Keratinocyte (primary cell): ENCODE measurements around the gene ARHGEF3.

Experiments
- EZH2 ChIP-seq: IDR thresholded peaks from one replicate; pipeline ENCODE4 v1.6.1; 2012; ENCODE audit warnings: inconsistent platforms, mild to moderate bottlenecking, low read length, moderate library complexity
- TF ChIP-seq, protein P1 (sequence below), 3 experiments: IDR thresholded peaks in 1 of 3; conservative IDR thresholded peaks in 1 of 3; optimal IDR thresholded peaks in 1 of 3; 2 replicates in 2 of 3; 3 replicates in 1 of 3; pipeline versions ENCODE3 to v1.5.1; 2011; ENCODE audit warnings: low read length in 3 of 3, mild to moderate bottlenecking in 3 of 3, moderate library complexity in 2 of 3, control low read depth in 1 of 3, inconsistent platforms in 1 of 3; ENCODE audit not compliant: insufficient read depth in 2 of 3; ENCODE audit errors: extremely low read depth in 1 of 3

DNA sequence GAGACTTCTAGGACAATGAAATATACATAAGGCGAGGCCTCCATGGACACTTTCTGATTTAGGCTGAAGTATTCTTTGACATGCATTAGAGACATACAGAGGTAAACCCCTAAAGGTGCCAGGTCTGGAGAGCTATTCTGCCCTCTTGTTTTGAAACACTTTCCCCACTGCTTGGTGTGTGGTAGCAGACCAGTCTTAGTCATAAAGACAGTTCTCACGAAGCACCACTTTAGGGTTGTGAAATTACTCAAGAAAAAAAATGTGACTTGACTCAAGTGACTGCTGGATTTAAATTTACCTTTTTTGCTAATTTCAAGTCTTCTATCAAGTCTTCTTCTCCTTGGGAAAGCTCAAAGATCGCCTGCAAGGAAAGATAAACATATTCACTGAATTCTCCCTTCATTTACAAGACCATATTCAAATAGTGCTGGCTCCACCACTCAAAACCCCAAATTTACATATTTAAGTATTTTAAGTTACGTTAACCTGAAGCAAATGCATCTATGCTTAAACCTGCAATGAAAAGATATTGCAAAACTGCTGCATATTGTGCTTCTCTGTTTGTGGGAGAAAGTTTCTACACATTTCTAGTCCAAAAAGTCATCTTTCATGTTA, 48.4 kb downstream of the ARHGEF3 start:
- TF ChIP-seq, protein P1, sequence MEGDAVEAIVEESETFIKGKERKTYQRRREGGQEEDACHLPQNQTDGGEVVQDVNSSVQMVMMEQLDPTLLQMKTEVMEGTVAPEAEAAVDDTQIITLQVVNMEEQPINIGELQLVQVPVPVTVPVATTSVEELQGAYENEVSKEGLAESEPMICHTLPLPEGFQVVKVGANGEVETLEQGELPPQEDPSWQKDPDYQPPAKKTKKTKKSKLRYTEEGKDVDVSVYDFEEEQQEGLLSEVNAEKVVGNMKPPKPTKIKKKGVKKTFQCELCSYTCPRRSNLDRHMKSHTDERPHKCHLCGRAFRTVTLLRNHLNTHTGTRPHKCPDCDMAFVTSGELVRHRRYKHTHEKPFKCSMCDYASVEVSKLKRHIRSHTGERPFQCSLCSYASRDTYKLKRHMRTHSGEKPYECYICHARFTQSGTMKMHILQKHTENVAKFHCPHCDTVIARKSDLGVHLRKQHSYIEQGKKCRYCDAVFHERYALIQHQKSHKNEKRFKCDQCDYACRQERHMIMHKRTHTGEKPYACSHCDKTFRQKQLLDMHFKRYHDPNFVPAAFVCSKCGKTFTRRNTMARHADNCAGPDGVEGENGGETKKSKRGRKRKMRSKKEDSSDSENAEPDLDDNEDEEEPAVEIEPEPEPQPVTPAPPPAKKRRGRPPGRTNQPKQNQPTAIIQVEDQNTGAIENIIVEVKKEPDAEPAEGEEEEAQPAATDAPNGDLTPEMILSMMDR (optimal IDR thresholded peaks at IDR 0.05 in 1 of 3, IDR thresholded peaks at IDR 0.05 in 1 of 3, conservative IDR thresholded peaks at IDR 0.05 in 1 of 3; ENCODE audit: extremely low read depth in 1 of 3, insufficient read depth in 2 of 3, low read length in 3 of 3) = no peak
- no peak for TF ChIP-seq EZH2
